K562 (cell line): Measurements from ENCODE around the gene MAP3K13. TPM values are rescaled to one million over a fixed set of nuclear protein-coding genes. Genes with fewer than 3 reads are reported as not detected.

Experiments used
- ATAC-seq: fragments of 200-7000 bp; cut with Tn5 transposase; 3 replicates; pipeline ENCODE4 v1.9.1; 2020; ENCODE audit warnings: moderate library complexity
- BruUV-seq: library from RNA; stranded (reverse); fragments of 400-500 nt; replicated peaks from 2 replicates; lab custom pipeline; 2021; lab: Mats Ljungman, UMichigan
- CTCF ChIA-PET: fragments of 300-600 bp; formaldehyde crosslinking; extraction: SDS; loops from one replicate; lab custom pipeline; 2021; ENCODE audit warnings: low intra/inter-chr PET ratio; lab: Yijun Ruan, JAX
- POLR2A ChIA-PET: fragments of 300-600, 350-650 bp; sonication (Branson Sonifier 250); formaldehyde crosslinking; extraction: SDS; loops from one replicate; lab custom pipeline; 2021; ENCODE audit warnings: antibody characterized with exemption, inconsistent platforms; lab: Yijun Ruan, JAX
- DNase-seq, 4 experiments: peaks; one replicate each; pipeline versions ENCODE4 v3.0.0 to v3.0.0-alpha.2; 2011 to 2018; ENCODE audit warnings: low spot score in 3 of 4, mixed read lengths in 3 of 4; ENCODE audit errors: extremely low read depth in 1 of 4
- FAIRE-seq: peaks from 2 replicates; lab custom pipeline; 2011; peaks lifted over from hg19 to GRCh38; lab: Jason Lieb, UNC
- H2AFZ ChIP-seq: 2 replicates; pipeline ENCODE4 v1.6.0; 2011; ENCODE audit warnings: low read depth, low read length, control low read depth, inconsistent platforms
- H3K27ac ChIP-seq: fragments of 200-600 bp; 3 replicates; pipeline ENCODE4 v1.8.0; 2011; ENCODE audit warnings: low read depth, mild to moderate bottlenecking, control low read depth, inconsistent platforms, low read length, moderate library complexity, mixed read lengths; ENCODE audit errors: extremely low read depth
- H3K27me3 ChIP-seq, 2 experiments: fragments of 300-600 bp in 1 of 2; 2 replicates in 1 of 2; 3 replicates in 1 of 2; pipeline versions ENCODE4 v1.6.0 to v1.8.0; 2011; ENCODE audit warnings: inconsistent platforms in 2 of 2, low read length in 2 of 2, mild to moderate bottlenecking in 1 of 2, mixed read lengths in 1 of 2, moderate library complexity in 1 of 2; ENCODE audit not compliant: control insufficient read depth in 2 of 2, insufficient read depth in 2 of 2
- H3K36me3 ChIP-seq: fragments of 300-600 bp; 3 replicates; pipeline ENCODE4 v1.8.0; 2011; ENCODE audit warnings: mild to moderate bottlenecking, low read length, inconsistent platforms; ENCODE audit not compliant: control insufficient read depth, insufficient read depth
- H3K4me1 ChIP-seq, 2 experiments: fragments of 200-600 bp in 1 of 2; replicated peaks in 1 of 2; 2 replicates in 1 of 2; 3 replicates in 1 of 2; pipeline versions ENCODE4 v1.5.1 to v1.8.0; 2011; ENCODE audit warnings: inconsistent platforms in 2 of 2, low read length in 2 of 2, mild to moderate bottlenecking in 1 of 2, mixed read lengths in 1 of 2, moderate library complexity in 1 of 2; ENCODE audit not compliant: control insufficient read depth in 2 of 2, insufficient read depth in 2 of 2
- H3K4me2 ChIP-seq: 2 replicates; pipeline ENCODE4 v1.6.1; 2011; ENCODE audit warnings: low read length, control low read depth, inconsistent platforms, mixed read lengths; ENCODE audit not compliant: insufficient read depth
- H3K4me3 ChIP-seq: fragments of 200-600 bp; sonication (generic), shearing (Covaris generic); 2 replicates; pipeline ENCODE4 v1.5.1; 2016; ENCODE audit warnings: control low read depth, inconsistent platforms
- H3K79me2 ChIP-seq: fragments of 200-600 bp; 3 replicates; pipeline ENCODE4 v1.8.0; 2011; ENCODE audit warnings: low read length, inconsistent platforms; ENCODE audit not compliant: control insufficient read depth, insufficient read depth
- H3K9ac ChIP-seq, 2 experiments: 2 replicates each; pipeline versions ENCODE4 v1.6.0 to v1.6.1; 2011; ENCODE audit warnings: low read depth in 2 of 2, low read length in 2 of 2, control low read depth in 1 of 2, inconsistent platforms in 1 of 2, mild to moderate bottlenecking in 1 of 2, mixed read lengths in 1 of 2; ENCODE audit not compliant: insufficient read depth in 1 of 2
- H3K9me1 ChIP-seq: one replicate; pipeline ENCODE4 v1.6.0; 2011; ENCODE audit warnings: inconsistent platforms, mild to moderate bottlenecking, low read length, moderate library complexity; ENCODE audit not compliant: control insufficient read depth, insufficient read depth
- H3K9me3 ChIP-seq: replicated peaks from 2 replicates; pipeline ENCODE4 v1.5.1; 2011; ENCODE audit warnings: low read depth, low read length, inconsistent platforms; ENCODE audit not compliant: control insufficient read depth, insufficient read depth
- H4K20me1 ChIP-seq: replicated peaks from 2 replicates; pipeline ENCODE4 v1.6.1; 2011; ENCODE audit warnings: low read length, inconsistent platforms, mixed read lengths; ENCODE audit not compliant: control insufficient read depth, insufficient read depth
- BACH1 ChIP-seq: fragments of 200-800 bp; sonication (Bioruptor generic); IDR thresholded peaks from 2 replicates; pipeline ENCODE4 v1.6.1; 2016; ENCODE audit warnings: missing genetic modification characterization, missing compliant biosample characterization
- BRD4 ChIP-seq: fragments of 200-600 bp; sonication (generic); IDR thresholded peaks from 2 replicates; pipeline ENCODE4 v1.6.1; 2017; ENCODE audit warnings: inconsistent platforms
- CBX3 ChIP-seq, 2 experiments: IDR thresholded peaks; 1 replicate in 1 of 2; 2 replicates in 1 of 2; pipeline ENCODE4 v1.6.1; 2012; ENCODE audit warnings: inconsistent platforms in 2 of 2, low read length in 2 of 2, borderline replicate concordance in 1 of 2, control low read depth in 1 of 2
- E2F3 ChIP-seq: fragments of 250-450 bp; sonication (Bioruptor Pico); IDR thresholded peaks from 2 replicates; pipeline ENCODE4 v1.4.0; 2020; ENCODE audit warnings: mild to moderate bottlenecking
- FOS ChIP-seq: IDR thresholded peaks from 3 replicates; pipeline ENCODE4 v1.6.1; 2011; ENCODE audit not compliant: insufficient read length; ENCODE audit errors: extremely low read depth
- FOXA3 ChIP-seq, 2 experiments: fragments of 450-650 bp in 1 of 2; sonication (generic) in 1 of 2; formaldehyde crosslinking; IDR thresholded peaks in 1 of 2; conservative IDR thresholded peaks in 1 of 2; 2 replicates each; pipeline versions ENCODE4 v1.4.0 to v1.8.0; 2020 to 2022; ENCODE audit warnings: mild to moderate bottlenecking in 2 of 2, missing genetic modification reagents in 1 of 2
- KAT7 ChIP-seq: sonication (generic); formaldehyde crosslinking; IDR thresholded peaks from 2 replicates; pipeline ENCODE4 v1.8.0; 2022; ENCODE audit warnings: missing genetic modification reagents, mild to moderate bottlenecking, borderline replicate concordance
- RNF2 ChIP-seq: sonication (generic); IDR thresholded peaks from 2 replicates; pipeline ENCODE4 v1.6.1; 2016
- SNRNP70 ChIP-seq: fragments of 200-400 bp; formaldehyde crosslinking; optimal IDR thresholded peaks from 2 replicates; pipeline ENCODE3; 2017; ENCODE audit warnings: low read depth, low read length
- ZNF197 ChIP-seq: fragments of 200-800 bp; sonication (Bioruptor generic); IDR thresholded peaks from 2 replicates; pipeline ENCODE4 v1.6.1; 2016; ENCODE audit warnings: low read depth, missing genetic modification characterization, missing compliant biosample characterization
- WGBS: fragments of 100-300 bp; shearing (Covaris generic); methylation state at CpG from one replicate; pipeline ENCODE4 v1.1.6; 2016; ENCODE audit warnings: low coverage, mixed read lengths; ENCODE audit not compliant: insufficient coverage; ENCODE audit errors: missing lambda C conversion rate; 5-methylcytosine and 5-hydroxymethylcytosine counted together
- in situ Hi-C: fragments of 300-500 bp; cut with MboI; formaldehyde crosslinking; loops from 4 replicates; pipeline ENCODE4 v1.15.0; 2018; ENCODE audit warnings: inconsistent platforms, mixed read lengths
- intact Hi-C: fragments of 100-400 bp; cut with micrococcal nuclease; formaldehyde crosslinking; loops from 2 replicates; pipeline ENCODE4 v1.14.2; 2022
- polyA plus RNA-seq, 8 experiments: library from polyadenylated mRNA; depleted of rRNA in 4 of 8; stranded (reverse) in 5 of 8; unstranded in 3 of 8; fragments of >200 nt; fragmentation: Nextera tagmentation in 2 of 8; fragmentation: Illumina TruSeq in 1 of 8; extraction: Ambion mirVana in 2 of 8; extraction: Trizol in 1 of 8; gene quantifications; 2 replicates each; pipeline versions ENCODE4 v1.2.1 to v1.2.3, GENCODE V29; 2011 to 2014; ENCODE audit warnings: inconsistent platforms in 1 of 8, missing spikeins in 1 of 8
- total RNA-seq, 7 experiments: library from RNA; depleted of rRNA in 6 of 7; stranded (reverse); fragments of >200 nt in 6 of 7; fragmentation: Illumina TruSeq in 2 of 7; extraction: Trizol in 2 of 7; gene quantifications; 2 replicates each; pipeline versions ENCODE4 v1.2.1 to v1.2.3, GENCODE V29; 2011 to 2021; ENCODE audit warnings: low replicate concordance in 1 of 7
- TF ChIP-seq, protein P1 (sequence below), 3 experiments: IDR thresholded peaks in 2 of 3; conservative IDR thresholded peaks in 1 of 3; 2 replicates each; pipeline ENCODE4 v1.5.1; 2011 to 2012; ENCODE audit warnings: low read length in 3 of 3, mild to moderate bottlenecking in 3 of 3, control low read depth in 2 of 3, improper control_type of control experiment in 1 of 3, inconsistent platforms in 1 of 3, low read depth in 1 of 3, mixed read lengths in 1 of 3, moderate library complexity in 1 of 3; ENCODE audit not compliant: insufficient read depth in 2 of 3
- TF ChIP-seq, protein P2 (sequence below): fragments of 450-650 bp; formaldehyde crosslinking; IDR thresholded peaks from 2 replicates; pipeline ENCODE4 v1.4.0; 2020; ENCODE audit warnings: mild to moderate bottlenecking, mixed read lengths

MAP3K13 gene
- total and polyA plus RNA-seq, 9 of the 15 experiments (the other 6 are each of a cell fraction or from before 2014, with no cell fraction given) = 0.04 to 0.32 (median 0.15) TPM; not detected in 2

- Histone ChIP-seq H3K9me3 (no peaks in the 10 kb centered on the region), H3K4me2 (no peak overlapping the region), H2AFZ (peak overlapping the region; percentile 83), H4K20me1 (no peaks in the 10 kb centered on the region), H3K4me3 (no peak overlapping the region), H3K27me3 (no peaks in the 10 kb centered on the region), H3K27ac (no peak overlapping the region), H3K9ac (no peak overlapping the region), H3K4me1 (no peaks in the 10 kb centered on the region; a peak in 1 of 5 replicates), H3K36me3 (no peaks in the 10 kb centered on the region), H3K79me2 (no peaks in the 10 kb centered on the region), H3K9me1 (no peaks in the 10 kb centered on the region)
- FAIRE-seq (peak; percentile 6), DNase-seq (no peak), ATAC-seq (peak; percentile 62; the same call in 2 of the 3 replicates)
- CTCF ChIA-PET = no interaction called here
- TF ChIP-seq CBX3 (IDR thresholded peaks at IDR 0.05; ENCODE audit: borderline replicate concordance in 1 of 2, low read length in 2 of 2) (no peak), FOXA3 (CRISPR knock-in tag; conservative IDR thresholded peaks at IDR 0.05 in 1 of 2, IDR thresholded peaks at IDR 0.05 in 1 of 2) (0 out of 4 replicates have a peak, but pooled peaks of 1 of the 2 experiments have one; percentile 31)
- POLR2A ChIA-PET = no interaction called here
- no TSS peak for BruUV-seq
- intact Hi-C loops (no loop called here), in situ Hi-C loops (no loop called here)
- 28% methylated on average over 1 of the region's 1 CpG for WGBS
Observed at GRCh38 chr3:185318141-185318540, 44.8 kb upstream of the MAP3K13 start.

- 68% methylated on average over 5 of the region's 6 CpGs for WGBS
- Histone ChIP-seq H3K4me1 (no peaks in the 10 kb centered on the region), H3K4me2 (no peak overlapping the region), H3K9me3 (no peaks in the 10 kb centered on the region), H2AFZ (no peak overlapping the region), H4K20me1 (no peaks in the 10 kb centered on the region), H3K4me3 (no peak overlapping the region), H3K36me3 (no peaks in the 10 kb centered on the region), H3K79me2 (no peaks in the 10 kb centered on the region), H3K9ac (no peak overlapping the region), H3K27ac (no peak overlapping the region), H3K27me3 (no peaks in the 10 kb centered on the region), H3K9me1 (no peaks in the 10 kb centered on the region)
- DNase-seq = no peak
- in situ Hi-C loops (no loop called here), intact Hi-C loops (no loop called here)
- BruUV-seq = no TSS peak
- ATAC-seq = no peak
- FAIRE-seq = no peak
- CTCF ChIA-PET = no interaction called here
- POLR2A ChIA-PET = interaction anchor here (0.6 kb wide), 1 partner anchor 21 kb away, joined by 3 read pairs; no protein-coding TSS in a partner anchor
- TF ChIP-seq BRD4 (no peak), E2F3 (CRISPR knock-in tag) (no peak), RNF2 (no peak), FOS (no peak), BACH1 (no peak), ZNF197 (no peak), KAT7 (CRISPR knock-in tag) (no peak), SNRNP70 (no peak)
- TF ChIP-seq, protein P1, sequence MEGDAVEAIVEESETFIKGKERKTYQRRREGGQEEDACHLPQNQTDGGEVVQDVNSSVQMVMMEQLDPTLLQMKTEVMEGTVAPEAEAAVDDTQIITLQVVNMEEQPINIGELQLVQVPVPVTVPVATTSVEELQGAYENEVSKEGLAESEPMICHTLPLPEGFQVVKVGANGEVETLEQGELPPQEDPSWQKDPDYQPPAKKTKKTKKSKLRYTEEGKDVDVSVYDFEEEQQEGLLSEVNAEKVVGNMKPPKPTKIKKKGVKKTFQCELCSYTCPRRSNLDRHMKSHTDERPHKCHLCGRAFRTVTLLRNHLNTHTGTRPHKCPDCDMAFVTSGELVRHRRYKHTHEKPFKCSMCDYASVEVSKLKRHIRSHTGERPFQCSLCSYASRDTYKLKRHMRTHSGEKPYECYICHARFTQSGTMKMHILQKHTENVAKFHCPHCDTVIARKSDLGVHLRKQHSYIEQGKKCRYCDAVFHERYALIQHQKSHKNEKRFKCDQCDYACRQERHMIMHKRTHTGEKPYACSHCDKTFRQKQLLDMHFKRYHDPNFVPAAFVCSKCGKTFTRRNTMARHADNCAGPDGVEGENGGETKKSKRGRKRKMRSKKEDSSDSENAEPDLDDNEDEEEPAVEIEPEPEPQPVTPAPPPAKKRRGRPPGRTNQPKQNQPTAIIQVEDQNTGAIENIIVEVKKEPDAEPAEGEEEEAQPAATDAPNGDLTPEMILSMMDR (IDR thresholded peaks at IDR 0.05 in 2 of 3, conservative IDR thresholded peaks at IDR 0.05 in 1 of 3; ENCODE audit: insufficient read depth in 2 of 3, low read depth in 1 of 3, low read length in 3 of 3) = no peak
- TF ChIP-seq, protein P2, sequence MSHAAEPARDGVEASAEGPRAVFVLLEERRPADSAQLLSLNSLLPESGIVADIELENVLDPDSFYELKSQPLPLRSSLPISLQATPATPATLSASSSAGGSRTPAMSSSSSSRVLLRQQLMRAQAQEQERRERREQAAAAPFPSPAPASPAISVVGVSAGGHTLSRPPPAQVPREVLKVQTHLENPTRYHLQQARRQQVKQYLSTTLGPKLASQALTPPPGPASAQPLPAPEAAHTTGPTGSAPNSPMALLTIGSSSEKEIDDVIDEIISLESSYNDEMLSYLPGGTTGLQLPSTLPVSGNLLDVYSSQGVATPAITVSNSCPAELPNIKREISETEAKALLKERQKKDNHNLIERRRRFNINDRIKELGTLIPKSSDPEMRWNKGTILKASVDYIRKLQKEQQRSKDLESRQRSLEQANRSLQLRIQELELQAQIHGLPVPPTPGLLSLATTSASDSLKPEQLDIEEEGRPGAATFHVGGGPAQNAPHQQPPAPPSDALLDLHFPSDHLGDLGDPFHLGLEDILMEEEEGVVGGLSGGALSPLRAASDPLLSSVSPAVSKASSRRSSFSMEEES (CRISPR knock-in tag) = no peak
Observed at GRCh38 chr3:185319801-185320200, 43.1 kb upstream of the MAP3K13 start.
